GM23338 (cell line): ENCODE data around the gene NMD3. TPM values are rescaled to one million over a fixed set of nuclear protein-coding genes. Genes with fewer than 3 reads are reported as not detected.

Experiments
- ATAC-seq: fragments of 200-7000 bp; cut with Tn5 transposase; 3 replicates; pipeline ENCODE4 v1.9.1; 2020
- DNase-seq: peaks from one replicate; pipeline ENCODE4 v3.0.0-alpha.2; 2015; ENCODE audit warnings: low spot score
- H2AFZ ChIP-seq: fragments of 200-600 bp; sonication (generic); 2 replicates; pipeline ENCODE4 v1.8.0; 2016; ENCODE audit warnings: antibody characterized with exemption, mild to moderate bottlenecking, moderate library complexity
- H3F3A ChIP-seq: fragments of 200-600 bp; sonication (generic); replicated peaks from 2 replicates; pipeline ENCODE4 v1.8.0; 2017; ENCODE audit warnings: antibody characterized with exemption, mixed run types, low read depth
- H3K27ac ChIP-seq: fragments of 200-600 bp; sonication (generic); 2 replicates; pipeline ENCODE4 v1.6.1; 2016; ENCODE audit warnings: low read depth
- H3K27me3 ChIP-seq: fragments of 200-600 bp; sonication (generic); 2 replicates; pipeline ENCODE4 v1.8.0; 2016; ENCODE audit warnings: mild to moderate bottlenecking, mixed run types, moderate library complexity; ENCODE audit not compliant: insufficient read depth
- H3K36me3 ChIP-seq: fragments of 200-600 bp; sonication (generic); 2 replicates; pipeline ENCODE4 v1.8.0; 2016; ENCODE audit warnings: mild to moderate bottlenecking; ENCODE audit not compliant: insufficient read depth
- H3K4me1 ChIP-seq: fragments of 200-600 bp; sonication (generic); 2 replicates; pipeline ENCODE4 v1.8.0; 2016; ENCODE audit warnings: mild to moderate bottlenecking, moderate library complexity; ENCODE audit not compliant: insufficient read depth
- H3K4me2 ChIP-seq: fragments of 200-600 bp; sonication (generic); 2 replicates; pipeline ENCODE4 v1.7.1; 2017; ENCODE audit warnings: mixed run types
- H3K4me3 ChIP-seq: fragments of 200-600 bp; sonication (generic); 2 replicates; pipeline ENCODE4 v1.6.1; 2016; ENCODE audit warnings: mixed run types
- H3K79me2 ChIP-seq: fragments of 200-600 bp; sonication (generic); replicated peaks from 2 replicates; pipeline ENCODE4 v1.8.0; 2017; ENCODE audit warnings: mild to moderate bottlenecking; ENCODE audit not compliant: insufficient read depth
- H3K9me2 ChIP-seq: fragments of 200-600 bp; sonication (generic); 2 replicates; pipeline ENCODE4 v1.8.0; 2017; ENCODE audit not compliant: insufficient read depth
- H4K20me1 ChIP-seq: fragments of 200-600 bp; sonication (generic); replicated peaks from 2 replicates; pipeline ENCODE4 v1.8.0; 2017; ENCODE audit warnings: mild to moderate bottlenecking; ENCODE audit not compliant: insufficient read depth
- H3K27ac Mint-ChIP-seq: 2 replicates; pipeline ENCODE4 v1.8.0; 2020; ENCODE audit warnings: inconsistent platforms, mild to moderate bottlenecking, moderate library complexity, mixed read lengths
- H3K27me3 Mint-ChIP-seq: 3 replicates; pipeline ENCODE4 v1.8.0; 2022; ENCODE audit warnings: low read depth, mild to moderate bottlenecking, moderate library complexity, mixed read lengths, inconsistent platforms; ENCODE audit not compliant: insufficient read depth, poor library complexity
- H3K36me3 Mint-ChIP-seq: 3 replicates; pipeline ENCODE4 v1.8.0; 2021; ENCODE audit warnings: low read depth, mild to moderate bottlenecking, inconsistent platforms, moderate library complexity, mixed read lengths
- H3K4me1 Mint-ChIP-seq: 3 replicates; pipeline ENCODE4 v1.8.0; 2020; ENCODE audit warnings: mild to moderate bottlenecking, inconsistent platforms, mixed read lengths
- H3K4me3 Mint-ChIP-seq: 3 replicates; pipeline ENCODE4 v1.8.0; 2021; ENCODE audit warnings: moderate library complexity, mild to moderate bottlenecking, inconsistent platforms, mixed read lengths
- H3K9me3 Mint-ChIP-seq: 3 replicates; pipeline ENCODE4 v1.8.0; 2020; ENCODE audit warnings: moderate library complexity, mild to moderate bottlenecking, inconsistent platforms, mixed read lengths
- CREB1 ChIP-seq: fragments of 250-450 bp; sonication (Bioruptor Pico); IDR thresholded peaks from 2 replicates; pipeline ENCODE4 v1.5.0; 2020; ENCODE audit warnings: low read depth, mild to moderate bottlenecking, moderate library complexity
- EZH2 ChIP-seq: fragments of 200-600 bp; sonication (generic); IDR thresholded peaks from one replicate; pipeline ENCODE4 v1.8.0; 2017; ENCODE audit warnings: antibody characterized with exemption, mild to moderate bottlenecking, low read depth; ENCODE audit not compliant: unreplicated experiment
- EZH2phosphoT487 ChIP-seq: fragments of 200-600 bp; sonication (generic); IDR thresholded peaks from one replicate; pipeline ENCODE4 v1.8.1; 2018; ENCODE audit warnings: antibody characterized with exemption; ENCODE audit not compliant: unreplicated experiment
- NANOG ChIP-seq: IDR thresholded peaks from 2 replicates; pipeline ENCODE4 v1.6.1; 2016; ENCODE audit warnings: antibody characterized with exemption, borderline replicate concordance
- POLR2AphosphoS5 ChIP-seq: IDR thresholded peaks from 2 replicates; pipeline ENCODE4 v1.6.1; 2016; ENCODE audit warnings: antibody characterized with exemption, low read depth
- STAT1 ChIP-seq: IDR thresholded peaks from one replicate; pipeline ENCODE4 v1.6.1; 2016; ENCODE audit warnings: antibody characterized with exemption; ENCODE audit not compliant: unreplicated experiment
- polyA plus RNA-seq: library from polyadenylated mRNA; unstranded; fragments of >200 nt; fragmentation: Nextera tagmentation; extraction: Ambion mirVana; gene quantifications from 2 replicates; pipeline ENCODE4 v1.2.1, GENCODE V29; 2016
- total RNA-seq: library from RNA; depleted of rRNA; stranded (reverse); fragments of >200 nt; shearing (Covaris generic); gene quantifications from 2 replicates; pipeline ENCODE4 v1.2.3, GENCODE V29; 2014
- TF ChIP-seq, protein P1 (sequence below): IDR thresholded peaks from one replicate; pipeline ENCODE4 v1.6.1; 2018; ENCODE audit warnings: antibody characterized with exemption; ENCODE audit not compliant: unreplicated experiment
- TF ChIP-seq, protein P2 (sequence below): IDR thresholded peaks from 2 replicates; pipeline ENCODE4 v1.6.1; 2016; ENCODE audit warnings: antibody characterized with exemption
- TF ChIP-seq, protein P3 (sequence below), 2 experiments: fragments of 200-600 bp in 1 of 2; sonication (generic) in 1 of 2; conservative IDR thresholded peaks; 2 replicates each; pipeline versions ENCODE4 v1.5.1 to v1.6.1; 2016 to 2017; ENCODE audit warnings: antibody characterized with exemption in 2 of 2, low read depth in 2 of 2, mild to moderate bottlenecking in 2 of 2, moderate library complexity in 1 of 2

NMD3 gene
- total and polyA plus RNA-seq, 2 experiments from 2014 or later = 27.3 to 67.4 TPM

DNA sequence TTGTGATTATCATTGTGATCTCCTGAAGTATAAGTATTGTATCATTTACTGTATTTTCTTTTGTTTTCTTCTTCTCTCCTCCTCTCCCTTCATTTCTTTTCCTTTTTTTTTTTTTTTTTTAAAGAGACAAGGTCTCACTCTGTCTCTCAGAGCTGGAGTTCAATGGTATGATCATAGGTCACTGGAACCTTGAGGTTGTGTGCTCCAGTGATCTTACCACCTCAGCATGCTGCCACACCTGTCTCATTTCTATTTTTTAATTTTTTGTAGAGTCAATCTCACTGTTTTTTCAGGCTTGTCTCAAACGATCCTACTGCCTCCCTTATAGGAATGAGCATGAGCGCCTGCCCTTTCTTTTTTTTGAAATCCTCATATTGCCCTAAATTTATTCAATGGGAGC lies 23.4 kb downstream of the NMD3 start:
- Histone ChIP-seq H4K20me1 (no peaks in the 10 kb centered on the region; the same call in 1 of the 2 replicates), H2AFZ (no peak overlapping the region), H3K79me2 (no peaks in the 10 kb centered on the region), H3K9me2 (no peaks in the 10 kb centered on the region), H3K4me2 (no peak overlapping the region), H3K4me1 (no peaks in the 10 kb centered on the region), H3K36me3 (peaks cover 34% of the 10 kb centered on the region), H3F3A (no peaks in the 10 kb centered on the region), H3K27me3 (no peaks in the 10 kb centered on the region), H3K4me3 (no peak overlapping the region), H3K27ac (no peak overlapping the region)
- ATAC-seq (no peak), DNase-seq (no peak)
- Mint-ChIP-seq H3K27ac (no peak overlapping the region), H3K4me3 (no peak overlapping the region), H3K4me1 (no peaks in the 10 kb centered on the region), H3K36me3 (peaks cover 51% of the 10 kb centered on the region), H3K9me3 (no peaks in the 10 kb centered on the region), H3K27me3 (peaks cover 1% of the 10 kb centered on the region)
- TF ChIP-seq EZH2phosphoT487 = no peak
- no peak for TF ChIP-seq EZH2
- TF ChIP-seq, protein P1, sequence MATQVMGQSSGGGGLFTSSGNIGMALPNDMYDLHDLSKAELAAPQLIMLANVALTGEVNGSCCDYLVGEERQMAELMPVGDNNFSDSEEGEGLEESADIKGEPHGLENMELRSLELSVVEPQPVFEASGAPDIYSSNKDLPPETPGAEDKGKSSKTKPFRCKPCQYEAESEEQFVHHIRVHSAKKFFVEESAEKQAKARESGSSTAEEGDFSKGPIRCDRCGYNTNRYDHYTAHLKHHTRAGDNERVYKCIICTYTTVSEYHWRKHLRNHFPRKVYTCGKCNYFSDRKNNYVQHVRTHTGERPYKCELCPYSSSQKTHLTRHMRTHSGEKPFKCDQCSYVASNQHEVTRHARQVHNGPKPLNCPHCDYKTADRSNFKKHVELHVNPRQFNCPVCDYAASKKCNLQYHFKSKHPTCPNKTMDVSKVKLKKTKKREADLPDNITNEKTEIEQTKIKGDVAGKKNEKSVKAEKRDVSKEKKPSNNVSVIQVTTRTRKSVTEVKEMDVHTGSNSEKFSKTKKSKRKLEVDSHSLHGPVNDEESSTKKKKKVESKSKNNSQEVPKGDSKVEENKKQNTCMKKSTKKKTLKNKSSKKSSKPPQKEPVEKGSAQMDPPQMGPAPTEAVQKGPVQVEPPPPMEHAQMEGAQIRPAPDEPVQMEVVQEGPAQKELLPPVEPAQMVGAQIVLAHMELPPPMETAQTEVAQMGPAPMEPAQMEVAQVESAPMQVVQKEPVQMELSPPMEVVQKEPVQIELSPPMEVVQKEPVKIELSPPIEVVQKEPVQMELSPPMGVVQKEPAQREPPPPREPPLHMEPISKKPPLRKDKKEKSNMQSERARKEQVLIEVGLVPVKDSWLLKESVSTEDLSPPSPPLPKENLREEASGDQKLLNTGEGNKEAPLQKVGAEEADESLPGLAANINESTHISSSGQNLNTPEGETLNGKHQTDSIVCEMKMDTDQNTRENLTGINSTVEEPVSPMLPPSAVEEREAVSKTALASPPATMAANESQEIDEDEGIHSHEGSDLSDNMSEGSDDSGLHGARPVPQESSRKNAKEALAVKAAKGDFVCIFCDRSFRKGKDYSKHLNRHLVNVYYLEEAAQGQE = no peak

DNA sequence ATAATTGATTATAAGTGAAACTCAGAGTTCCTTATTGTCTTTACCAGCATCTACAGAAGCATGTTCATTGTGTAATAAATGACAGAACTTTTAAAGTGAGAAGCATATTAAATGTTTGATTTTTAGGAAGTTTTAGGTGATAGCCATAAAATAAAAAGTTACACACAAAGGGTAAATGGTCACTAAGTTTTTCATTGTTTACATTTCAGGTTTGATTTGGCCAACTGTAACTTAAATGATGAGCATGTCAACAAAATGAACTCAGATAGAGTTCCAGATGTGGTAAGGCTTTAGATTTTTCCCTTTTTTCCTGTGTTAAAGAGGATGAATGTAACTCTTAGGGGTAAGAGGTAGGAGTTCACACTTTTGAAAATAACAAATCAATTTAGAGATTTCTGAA lies 25.9 kb downstream of the NMD3 start:
- Histone ChIP-seq H3K36me3 (peaks cover 43% of the 10 kb centered on the region), H3K9me2 (no peaks in the 10 kb centered on the region), H3K27me3 (no peaks in the 10 kb centered on the region), H3K27ac (no peak overlapping the region), H3K4me3 (no peak overlapping the region), H3K79me2 (no peaks in the 10 kb centered on the region), H3F3A (no peaks in the 10 kb centered on the region), H3K4me1 (no peaks in the 10 kb centered on the region), H3K4me2 (no peak overlapping the region), H4K20me1 (no peaks in the 10 kb centered on the region; the same call in 1 of the 2 replicates), H2AFZ (no peak overlapping the region)
- DNase-seq (no peak), ATAC-seq (no peak)
- Mint-ChIP-seq H3K27me3 (peaks cover 1% of the 10 kb centered on the region), H3K4me1 (no peaks in the 10 kb centered on the region), H3K27ac (no peak overlapping the region), H3K9me3 (no peaks in the 10 kb centered on the region), H3K36me3 (peaks cover 57% of the 10 kb centered on the region), H3K4me3 (no peak overlapping the region)
- TF ChIP-seq CREB1 (CRISPR knock-in tag) (no peak), STAT1 (no peak), EZH2phosphoT487 (no peak)

DNA sequence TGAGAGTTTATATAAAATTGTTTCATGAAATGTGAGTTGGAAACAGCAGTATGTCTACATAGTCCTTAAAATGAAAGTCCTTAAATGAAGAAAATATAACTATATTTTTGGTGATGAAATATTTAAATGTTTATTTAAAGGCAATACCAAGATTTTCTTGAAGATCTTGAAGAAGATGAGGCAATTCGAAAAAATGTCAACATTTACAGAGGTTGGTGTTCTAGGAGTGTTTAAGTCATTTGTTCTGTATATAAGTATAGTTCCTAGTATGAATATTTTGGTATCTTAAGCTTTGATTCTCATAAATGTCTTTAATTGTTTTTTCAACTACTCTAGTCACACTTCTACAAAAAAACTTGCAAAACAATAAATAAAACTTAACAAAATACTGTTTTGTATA lies 29.0 kb downstream of the NMD3 start:
- H3K4me2 ChIP-seq = no peak overlapping the region
- H2AFZ ChIP-seq = no peak overlapping the region
- no peaks in the 10 kb centered on the region for H4K20me1 ChIP-seq
- H3K4me1 Mint-ChIP-seq = no peaks in the 10 kb centered on the region
- DNase-seq (no peak), ATAC-seq (no peak)
- H3K9me2 ChIP-seq = no peaks in the 10 kb centered on the region
- H3K27me3 ChIP-seq = no peaks in the 10 kb centered on the region
- peaks cover 37% of the 10 kb centered on the region for H3K36me3 ChIP-seq
- no peaks in the 10 kb centered on the region for H3K4me1 ChIP-seq
- H3K27ac Mint-ChIP-seq = no peak overlapping the region
- no peaks in the 10 kb centered on the region for H3F3A ChIP-seq
- peaks cover 52% of the 10 kb centered on the region for H3K36me3 Mint-ChIP-seq
- H3K27ac ChIP-seq = no peak overlapping the region
- no peak overlapping the region for H3K4me3 ChIP-seq
- H3K79me2 ChIP-seq = no peaks in the 10 kb centered on the region
- H3K9me3 Mint-ChIP-seq = no peaks in the 10 kb centered on the region
- no peak overlapping the region for H3K4me3 Mint-ChIP-seq
- peaks cover 1% of the 10 kb centered on the region for H3K27me3 Mint-ChIP-seq
- TF ChIP-seq, protein P1 = no peak
- TF ChIP-seq EZH2 (no peak), NANOG (no peak), EZH2phosphoT487 (no peak), POLR2AphosphoS5 (no peak)
- TF ChIP-seq, protein P2, sequence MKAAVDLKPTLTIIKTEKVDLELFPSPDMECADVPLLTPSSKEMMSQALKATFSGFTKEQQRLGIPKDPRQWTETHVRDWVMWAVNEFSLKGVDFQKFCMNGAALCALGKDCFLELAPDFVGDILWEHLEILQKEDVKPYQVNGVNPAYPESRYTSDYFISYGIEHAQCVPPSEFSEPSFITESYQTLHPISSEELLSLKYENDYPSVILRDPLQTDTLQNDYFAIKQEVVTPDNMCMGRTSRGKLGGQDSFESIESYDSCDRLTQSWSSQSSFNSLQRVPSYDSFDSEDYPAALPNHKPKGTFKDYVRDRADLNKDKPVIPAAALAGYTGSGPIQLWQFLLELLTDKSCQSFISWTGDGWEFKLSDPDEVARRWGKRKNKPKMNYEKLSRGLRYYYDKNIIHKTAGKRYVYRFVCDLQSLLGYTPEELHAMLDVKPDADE = no peak
- TF ChIP-seq, protein P3, sequence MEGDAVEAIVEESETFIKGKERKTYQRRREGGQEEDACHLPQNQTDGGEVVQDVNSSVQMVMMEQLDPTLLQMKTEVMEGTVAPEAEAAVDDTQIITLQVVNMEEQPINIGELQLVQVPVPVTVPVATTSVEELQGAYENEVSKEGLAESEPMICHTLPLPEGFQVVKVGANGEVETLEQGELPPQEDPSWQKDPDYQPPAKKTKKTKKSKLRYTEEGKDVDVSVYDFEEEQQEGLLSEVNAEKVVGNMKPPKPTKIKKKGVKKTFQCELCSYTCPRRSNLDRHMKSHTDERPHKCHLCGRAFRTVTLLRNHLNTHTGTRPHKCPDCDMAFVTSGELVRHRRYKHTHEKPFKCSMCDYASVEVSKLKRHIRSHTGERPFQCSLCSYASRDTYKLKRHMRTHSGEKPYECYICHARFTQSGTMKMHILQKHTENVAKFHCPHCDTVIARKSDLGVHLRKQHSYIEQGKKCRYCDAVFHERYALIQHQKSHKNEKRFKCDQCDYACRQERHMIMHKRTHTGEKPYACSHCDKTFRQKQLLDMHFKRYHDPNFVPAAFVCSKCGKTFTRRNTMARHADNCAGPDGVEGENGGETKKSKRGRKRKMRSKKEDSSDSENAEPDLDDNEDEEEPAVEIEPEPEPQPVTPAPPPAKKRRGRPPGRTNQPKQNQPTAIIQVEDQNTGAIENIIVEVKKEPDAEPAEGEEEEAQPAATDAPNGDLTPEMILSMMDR (conservative IDR thresholded peaks at IDR 0.05; ENCODE audit: low read depth in 2 of 2) = no peak
